ENCODE results near the gene MAP3K21.

DNA sequence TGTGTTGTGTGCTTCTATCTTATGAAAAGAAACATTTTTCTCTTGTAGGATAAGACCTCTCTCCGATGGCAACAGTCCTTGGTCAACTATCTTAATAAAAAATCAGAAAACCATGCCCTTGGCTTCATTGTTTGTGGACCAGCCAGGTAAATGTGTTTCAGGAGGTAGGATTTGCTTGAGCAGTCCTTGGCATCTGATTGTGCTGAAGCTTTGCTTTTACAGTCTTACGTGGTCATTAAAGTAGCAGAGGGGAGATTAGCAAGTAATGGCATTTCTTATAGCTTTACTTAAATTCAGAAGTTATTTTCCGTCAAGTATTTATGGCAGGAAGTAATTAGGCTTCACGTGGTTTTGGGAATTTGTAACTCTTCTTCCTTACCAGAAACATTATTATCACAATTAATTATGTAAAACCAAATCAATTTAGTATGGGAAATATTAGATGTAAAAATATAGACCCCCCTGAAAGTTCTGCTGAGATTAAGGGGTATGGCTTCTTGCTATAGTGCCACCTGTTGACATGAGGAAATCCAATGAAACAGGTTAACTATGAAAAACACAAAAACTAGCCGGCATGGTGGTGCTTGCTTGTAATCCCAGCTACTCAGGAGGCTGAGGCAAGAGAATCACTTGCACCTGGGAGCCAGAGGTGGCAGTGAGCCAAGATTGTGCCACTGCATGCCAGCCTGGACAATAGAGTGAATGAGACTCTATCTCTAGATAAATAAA, 49.0 kb downstream of the MAP3K21 start:
- TF ChIP-seq YY1 (IDR thresholded peaks at IDR 0.05; ENCODE audit: insufficient read depth, insufficient read length) (no peak), SUZ12 (IDR thresholded peaks at IDR 0.05; ENCODE audit: extremely low read depth, insufficient read depth, insufficient read length) (no peak)
